Activated naive CD4-positive, alpha-beta T cell treated with anti-CD3 and anti-CD28 coated beads, Interleukin-2, amount 50 U/mL, for 72 hours (primary cell): ENCODE results near the gene AFAP1L1. TPM values are rescaled to one million over a fixed set of nuclear protein-coding genes. Genes with fewer than 3 reads are reported as not detected.
A peak's percentile ranks its signal among the peaks of the same experiment; 100 is the strongest.

Experiments
- ATAC-seq, 2 donors: fragments of 150-1000 bp; cut with Tn5 transposase; 2 replicates each; pipeline ENCODE4 v1.10.0; 2021; ENCODE audit warnings: mild to moderate bottlenecking in 2 of 2, moderate library complexity in 2 of 2
- DNase-seq, 2 donors: peaks; one replicate each; pipeline ENCODE4 v3.0.0; 2021 to 2022; ENCODE audit warnings: low spot score in 2 of 2
- H3K27ac Mint-ChIP-seq, 2 donors: one replicate each; pipeline ENCODE4 v1.8.0; 2022; ENCODE audit warnings: mild to moderate bottlenecking in 2 of 2, mixed read lengths in 2 of 2
- H3K36me3 Mint-ChIP-seq, 2 donors: one replicate each; pipeline ENCODE4 v1.8.0; 2022; ENCODE audit warnings: mixed read lengths in 2 of 2
- H3K9me3 Mint-ChIP-seq, 2 donors: one replicate each; pipeline ENCODE4 v1.8.0; 2022; ENCODE audit warnings: mixed read lengths in 2 of 2
- total RNA-seq, 2 donors: library from RNA; stranded (reverse); gene quantifications; one replicate each; pipeline ENCODE4 v1.2.3, GENCODE V29; 2022

The AFAP1L1 gene
- under 1 TPM; 0.07 to 0.99 TPM for total RNA-seq

- Mint-ChIP-seq H3K27ac (peak within 1 kb of the TSS in 1 of 2 donors; percentile 65), H3K9me3 (no peaks in the 10 kb centered on the region), H3K36me3 (peaks cover 4 to 6% of the 10 kb centered on the region in 2 donors)
- peak; percentile 58 to 61 for ATAC-seq
- DNase-seq: peak in 1 of 2 donors; percentile 12
These were observed at the start of gene AFAP1L1 for GRCh38 chr5:149271716-149272563. Gene AFAP1L1, plus strand, starts transcription at chr5:149271859. Its CDS starts 110 bp downstream, at chr5:149271969.

- H3K9me3 Mint-ChIP-seq: no peaks in the 10 kb centered on the region
- no peaks in the 10 kb centered on the region for H3K36me3 Mint-ChIP-seq
- ATAC-seq: no peak
- no peak for DNase-seq
- H3K27ac Mint-ChIP-seq: no peak overlapping the region
These were observed 48.4 kb upstream of the AFAP1L1 start for GRCh38 chr5:149223081-149223848.

GRCh38 chr5:149224282-149224681 is 47.4 kb upstream of the AFAP1L1 start:
- ATAC-seq: no peak

GRCh38 chr5:149227168-149227826 is 44.4 kb upstream of the AFAP1L1 start:
- Mint-ChIP-seq H3K9me3 (no peaks in the 10 kb centered on the region), H3K36me3 (no peaks in the 10 kb centered on the region), H3K27ac (no peak overlapping the region)
- peak; percentile 46 to 52 for ATAC-seq
- no peak for DNase-seq

More at GRCh38 chr5:149224282-149224681, 47.4 kb upstream of the AFAP1L1 start:
- H3K36me3 Mint-ChIP-seq: no peaks in the 10 kb centered on the region
- H3K9me3 Mint-ChIP-seq: no peaks in the 10 kb centered on the region
- H3K27ac Mint-ChIP-seq: peak overlapping the region in 1 of 2 donors; percentile 11
- no peak for DNase-seq

GRCh38 chr5:149228618-149229297 is 42.9 kb upstream of the AFAP1L1 start:
- ATAC-seq (no peak), DNase-seq (no peak)
- Mint-ChIP-seq H3K9me3 (no peaks in the 10 kb centered on the region), H3K36me3 (no peaks in the 10 kb centered on the region), H3K27ac (no peak overlapping the region)

- no peaks in the 10 kb centered on the region for H3K36me3 Mint-ChIP-seq
- no peaks in the 10 kb centered on the region for H3K9me3 Mint-ChIP-seq
- DNase-seq (no peak), ATAC-seq (no peak)
- H3K27ac Mint-ChIP-seq: no peak overlapping the region
These were observed 42.2 kb upstream of the AFAP1L1 start for GRCh38 chr5:149229298-149229937.

GRCh38 chr5:149235841-149236240 is 35.8 kb upstream of the AFAP1L1 start:
- Mint-ChIP-seq H3K27ac (no peak overlapping the region), H3K9me3 (no peaks in the 10 kb centered on the region), H3K36me3 (no peaks in the 10 kb centered on the region)
- ATAC-seq (no peak), DNase-seq (no peak)

GRCh38 chr5:149237662-149238061 is 34.0 kb upstream of the AFAP1L1 start:
- no peaks in the 10 kb centered on the region for H3K36me3 Mint-ChIP-seq
- no peak for DNase-seq
- peaks cover 0 to 4% of the 10 kb centered on the region in 2 donors for H3K9me3 Mint-ChIP-seq
- H3K27ac Mint-ChIP-seq: no peak overlapping the region
- no peak for ATAC-seq

- ATAC-seq (no peak), DNase-seq (no peak)
- Mint-ChIP-seq H3K9me3 (peaks cover 0 to 4% of the 10 kb centered on the region in 2 donors), H3K36me3 (no peaks in the 10 kb centered on the region), H3K27ac (no peak overlapping the region)
These were observed 33.1 kb upstream of the AFAP1L1 start for GRCh38 chr5:149238540-149238939.

- no peaks in the 10 kb centered on the region for H3K36me3 Mint-ChIP-seq
- peak overlapping the region in 1 of 2 donors; percentile 50 for H3K27ac Mint-ChIP-seq
- peaks cover 0 to 4% of the 10 kb centered on the region in 2 donors for H3K9me3 Mint-ChIP-seq
- ATAC-seq: peak in 1 of 2 donors; percentile 29
- no peak for DNase-seq
These were observed 31.7 kb upstream of the AFAP1L1 start for GRCh38 chr5:149239917-149240316.

- peak; percentile 54 to 88 for ATAC-seq
These were observed 31.2 kb upstream of the AFAP1L1 start for GRCh38 chr5:149240354-149240998.

GRCh38 chr5:149242339-149242738 is 29.3 kb upstream of the AFAP1L1 start:
- no peak for ATAC-seq
- no peak for DNase-seq
- no peak overlapping the region for H3K27ac Mint-ChIP-seq
- no peaks in the 10 kb centered on the region for H3K36me3 Mint-ChIP-seq
- peaks cover 0 to 4% of the 10 kb centered on the region in 2 donors for H3K9me3 Mint-ChIP-seq

More at GRCh38 chr5:149240354-149240998, 31.2 kb upstream of the AFAP1L1 start:
- H3K27ac Mint-ChIP-seq: peak overlapping the region in 1 of 2 donors; percentile 50
- DNase-seq: peak; percentile 41 to 67
- no peaks in the 10 kb centered on the region for H3K36me3 Mint-ChIP-seq
- peaks cover 0 to 4% of the 10 kb centered on the region in 2 donors for H3K9me3 Mint-ChIP-seq

GRCh38 chr5:149246906-149247305 is 24.8 kb upstream of the AFAP1L1 start:
- Mint-ChIP-seq H3K36me3 (no peaks in the 10 kb centered on the region), H3K27ac (no peak overlapping the region), H3K9me3 (peaks cover 0 to 4% of the 10 kb centered on the region in 2 donors)
- ATAC-seq (no peak), DNase-seq (no peak)

- DNase-seq (no peak), ATAC-seq (no peak)
- H3K9me3 Mint-ChIP-seq: peaks cover 0 to 4% of the 10 kb centered on the region in 2 donors
- H3K36me3 Mint-ChIP-seq: no peaks in the 10 kb centered on the region
- H3K27ac Mint-ChIP-seq: peak overlapping the region in 1 of 2 donors; percentile 29
These were observed 23.9 kb upstream of the AFAP1L1 start for GRCh38 chr5:149247726-149248125.

GRCh38 chr5:149251546-149251945 is 20.1 kb upstream of the AFAP1L1 start:
- Mint-ChIP-seq H3K36me3 (no peaks in the 10 kb centered on the region), H3K27ac (no peak overlapping the region), H3K9me3 (peaks cover 0 to 4% of the 10 kb centered on the region in 2 donors)
- ATAC-seq (no peak), DNase-seq (no peak)
